ENCODE measurements around the gene IL6R.

Gene IL6R

GRCh38 chr1:154406572-154406879 is 1.4 kb downstream of the IL6R start:
- Histone ChIP-seq H4K20me1 (ENCODE audit: insufficient read depth, low read length) (no peaks in the 10 kb centered on the region), H3K4me1 (ENCODE audit: low read length) (peaks cover 70% of the 10 kb centered on the region), H3K9ac (ENCODE audit: low read length) (peak overlapping the region; percentile 94), H3K4me2 (ENCODE audit: low read length) (peak overlapping the region; percentile 96), H2AFZ (ENCODE audit: low read depth, low read length) (no peak overlapping the region), H3K36me3 (replicated peaks; ENCODE audit: low read depth, low read length) (peaks cover 3% of the 10 kb centered on the region), H3K27ac (ENCODE audit: low read length) (peak overlapping the region; percentile 95), H3K9me3 (ENCODE audit: insufficient read depth, low read length) (no peaks in the 10 kb centered on the region), H3K79me2 (ENCODE audit: low read length) (peaks cover 58% of the 10 kb centered on the region), H3K4me3 (ENCODE audit: low read length) (peak overlapping the region; percentile 83), H3K27me3 (ENCODE audit: low read depth, low read length) (no peaks in the 10 kb centered on the region)
- no peak for TF ChIP-seq EZH2phosphoT487 (IDR thresholded peaks at IDR 0.05; ENCODE audit: low read depth)

- H3K9me3 ChIP-seq (ENCODE audit: insufficient read depth, low read length), result no peaks in the 10 kb centered on the region
- no peak overlapping the region for H2AFZ ChIP-seq (ENCODE audit: low read depth, low read length)
- H3K4me2 ChIP-seq (ENCODE audit: low read length), result peak overlapping the region; percentile 96
- H3K27ac ChIP-seq (ENCODE audit: low read length), result peak overlapping the region; percentile 95
- H3K36me3 ChIP-seq (replicated peaks; ENCODE audit: low read depth, low read length), result peaks cover 3% of the 10 kb centered on the region
- no peaks in the 10 kb centered on the region for H4K20me1 ChIP-seq (ENCODE audit: insufficient read depth, low read length)
- peak overlapping the region; percentile 83 for H3K4me3 ChIP-seq (ENCODE audit: low read length)
- H3K4me1 ChIP-seq (ENCODE audit: low read length), result peaks cover 68% of the 10 kb centered on the region
- H3K79me2 ChIP-seq (ENCODE audit: low read length), result peaks cover 60% of the 10 kb centered on the region
- no peaks in the 10 kb centered on the region for H3K27me3 ChIP-seq (ENCODE audit: low read depth, low read length)
- TF ChIP-seq CTCF (IDR thresholded peaks at IDR 0.05; ENCODE audit: low read depth, low read length), result no peak
- no peak for TF ChIP-seq EZH2phosphoT487 (IDR thresholded peaks at IDR 0.05; ENCODE audit: low read depth)
- H3K9ac ChIP-seq (ENCODE audit: low read length), result peak overlapping the region; percentile 94
These were observed 1.7 kb downstream of the IL6R start for GRCh38 chr1:154406886-154407197.

GRCh38 chr1:154407198-154408091 is 2.3 kb downstream of the IL6R start:
- Histone ChIP-seq H3K4me3 (ENCODE audit: low read length) (peak overlapping the region; percentile 83), H3K27me3 (ENCODE audit: low read depth, low read length) (no peaks in the 10 kb centered on the region), H3K9me3 (ENCODE audit: insufficient read depth, low read length) (no peaks in the 10 kb centered on the region), H3K79me2 (ENCODE audit: low read length) (peaks cover 65% of the 10 kb centered on the region), H3K4me2 (ENCODE audit: low read length) (peak overlapping the region; percentile 96), H2AFZ (ENCODE audit: low read depth, low read length) (no peak overlapping the region), H3K27ac (ENCODE audit: low read length) (peak overlapping the region; percentile 95), H3K9ac (ENCODE audit: low read length) (peak overlapping the region; percentile 94), H3K36me3 (replicated peaks; ENCODE audit: low read depth, low read length) (peaks cover 3% of the 10 kb centered on the region), H3K4me1 (ENCODE audit: low read length) (peaks cover 65% of the 10 kb centered on the region), H4K20me1 (ENCODE audit: insufficient read depth, low read length) (no peaks in the 10 kb centered on the region)
- no peak for TF ChIP-seq CTCF (IDR thresholded peaks at IDR 0.05; ENCODE audit: low read depth, low read length)
- TF ChIP-seq EZH2phosphoT487 (IDR thresholded peaks at IDR 0.05; ENCODE audit: low read depth), result no peak

GRCh38 chr1:154408174-154408777 is 3.1 kb downstream of the IL6R start:
- peak overlapping the region; percentile 95 for H3K27ac ChIP-seq (ENCODE audit: low read length)
- H3K4me3 ChIP-seq (ENCODE audit: low read length), result peak overlapping the region; percentile 83
- H3K36me3 ChIP-seq (replicated peaks; ENCODE audit: low read depth, low read length), result peaks cover 3% of the 10 kb centered on the region
- no peaks in the 10 kb centered on the region for H4K20me1 ChIP-seq (ENCODE audit: insufficient read depth, low read length)
- H3K79me2 ChIP-seq (ENCODE audit: low read length), result peaks cover 73% of the 10 kb centered on the region
- TF ChIP-seq CTCF (IDR thresholded peaks at IDR 0.05; ENCODE audit: low read depth, low read length) (no peak), EZH2phosphoT487 (IDR thresholded peaks at IDR 0.05; ENCODE audit: low read depth) (no peak)
- H3K27me3 ChIP-seq (ENCODE audit: low read depth, low read length), result no peaks in the 10 kb centered on the region
- peaks cover 74% of the 10 kb centered on the region for H3K4me1 ChIP-seq (ENCODE audit: low read length)
- no peaks in the 10 kb centered on the region for H3K9me3 ChIP-seq (ENCODE audit: insufficient read depth, low read length)
- peak overlapping the region; percentile 96 for H3K4me2 ChIP-seq (ENCODE audit: low read length)
- H3K9ac ChIP-seq (ENCODE audit: low read length), result peak overlapping the region; percentile 94
- H2AFZ ChIP-seq (ENCODE audit: low read depth, low read length), result no peak overlapping the region

All from OCI-LY3 (cell line).